ENCODE measurements around the gene ALDH4A1.

Gene ALDH4A1

GRCh38 chr1:18938707-18939070 lies 36.3 kb upstream of the ALDH4A1 start:
- no peak for DNase-seq

GRCh38 chr1:18938008-18938706 lies 35.8 kb upstream of the ALDH4A1 start:
- no peak for DNase-seq

GRCh38 chr1:18937539-18937938 lies 35.2 kb upstream of the ALDH4A1 start:
- DNase-seq = no peak

- DNase-seq = no peak
Measured at GRCh38 chr1:18936814-18937481, 34.6 kb upstream of the ALDH4A1 start.

GRCh38 chr1:18936471-18936813 lies 34.1 kb upstream of the ALDH4A1 start:
- no peak for DNase-seq

GRCh38 chr1:18934205-18935000 lies 32.0 kb upstream of the ALDH4A1 start:
- no peak for DNase-seq

- DNase-seq = no peak
Measured at GRCh38 chr1:18932879-18933278, 30.5 kb upstream of the ALDH4A1 start.

GRCh38 chr1:18932387-18932786 lies 30.0 kb upstream of the ALDH4A1 start:
- no peak for DNase-seq

- DNase-seq = no peak
Measured at GRCh38 chr1:18931730-18932129, 29.4 kb upstream of the ALDH4A1 start.

GRCh38 chr1:18929686-18930085 lies 27.3 kb upstream of the ALDH4A1 start:
- DNase-seq = no peak

GRCh38 chr1:18928985-18929384 lies 26.6 kb upstream of the ALDH4A1 start:
- no peak for DNase-seq

- DNase-seq = no peak
Measured at GRCh38 chr1:18928406-18928805, 26.1 kb upstream of the ALDH4A1 start.

GRCh38 chr1:18927654-18928272 lies 25.4 kb upstream of the ALDH4A1 start:
- DNase-seq = no peak

- DNase-seq = no peak
Measured at GRCh38 chr1:18927082-18927653, 24.8 kb upstream of the ALDH4A1 start.

- DNase-seq = no peak
Measured at GRCh38 chr1:18926315-18927081, 24.1 kb upstream of the ALDH4A1 start.

- no peak for DNase-seq
Measured at GRCh38 chr1:18925279-18925678, 22.9 kb upstream of the ALDH4A1 start.

GRCh38 chr1:18924221-18924691 lies 21.9 kb upstream of the ALDH4A1 start:
- DNase-seq = no peak

- DNase-seq = no peak
Measured at GRCh38 chr1:18923756-18924211, 21.4 kb upstream of the ALDH4A1 start.

GRCh38 chr1:18922848-18923755 lies 20.7 kb upstream of the ALDH4A1 start:
- no peak for DNase-seq

- no peak for DNase-seq
Measured at GRCh38 chr1:18922319-18922726, 20.0 kb upstream of the ALDH4A1 start.

All from NCI-H2081 (cell line).